Measurements from ENCODE around the gene C19orf12. TPM values are rescaled to one million over a fixed set of nuclear protein-coding genes. Genes with fewer than 3 reads are reported as not detected.

The C19orf12 gene
- total and polyA plus RNA-seq, 2 of the 13 experiments (the other 11 are each of a cell fraction or from before 2014, with no cell fraction given) = 17.7 to 34.4 TPM

- TF ChIP-seq MTF2 (CRISPR knock-in tag; IDR thresholded peaks at IDR 0.05; ENCODE audit: borderline replicate concordance) = no peak
- no peak for TF ChIP-seq ZBTB25 (CRISPR knock-in tag; IDR thresholded peaks at IDR 0.05)
- TF ChIP-seq ZNF691 (CRISPR knock-in tag; IDR thresholded peaks at IDR 0.05; ENCODE audit: borderline replicate concordance, low read depth) = no peak
- TF ChIP-seq CEBPG (CRISPR knock-in tag; IDR thresholded peaks at IDR 0.05) = no peak
- TF ChIP-seq TARDBP (CRISPR knock-in tag; IDR thresholded peaks at IDR 0.05) = peak; percentile 62
- 0 out of 2 replicates have a peak, but pooled peaks have one; percentile 49 for TF ChIP-seq SP5 (CRISPR knock-in tag; IDR thresholded peaks at IDR 0.05; ENCODE audit: borderline replicate concordance, low read depth)
- no peak for TF ChIP-seq SNRNP70 (IDR thresholded peaks at IDR 0.05; ENCODE audit: low read depth, low read length)
- peak; percentile 56 for TF ChIP-seq HOXA3 (CRISPR knock-in tag; IDR thresholded peaks at IDR 0.05)
- peak; percentile 50; the same call in 1 of the 2 replicates for TF ChIP-seq MZF1 (CRISPR knock-in tag; IDR thresholded peaks at IDR 0.05; ENCODE audit: borderline replicate concordance)
- no peak for TF ChIP-seq ZNF782 (CRISPR knock-in tag; IDR thresholded peaks at IDR 0.05; ENCODE audit: borderline replicate concordance)
- TF ChIP-seq MIER2 (CRISPR knock-in tag; IDR thresholded peaks at IDR 0.05) = no peak
- no peak for TF ChIP-seq LCORL (IDR thresholded peaks at IDR 0.05)
- TF ChIP-seq LCORL (CRISPR knock-in tag; IDR thresholded peaks at IDR 0.05) = 0 out of 2 replicates have a peak, but pooled peaks have one; percentile 44
- peak; percentile 93 for TF ChIP-seq HIVEP1 (CRISPR knock-in tag; IDR thresholded peaks at IDR 0.05)
- no peak for TF ChIP-seq ZNF839 (CRISPR knock-in tag; IDR thresholded peaks at IDR 0.05; ENCODE audit: borderline replicate concordance)
- TF ChIP-seq MLXIP (CRISPR knock-in tag; IDR thresholded peaks at IDR 0.05; ENCODE audit: borderline replicate concordance) = no peak
- TF ChIP-seq GPBP1L1 (CRISPR knock-in tag; IDR thresholded peaks at IDR 0.05) = no peak
- TF ChIP-seq ZNF510 (CRISPR knock-in tag; IDR thresholded peaks at IDR 0.05; ENCODE audit: low read depth) = no peak
- TF ChIP-seq ZSCAN21 (CRISPR knock-in tag; IDR thresholded peaks at IDR 0.05; ENCODE audit: borderline replicate concordance) = 0 out of 2 replicates have a peak, but pooled peaks have one; percentile 14
- no peak for TF ChIP-seq MIXL1 (CRISPR knock-in tag; IDR thresholded peaks at IDR 0.05)
- no peak for TF ChIP-seq ZNF513 (CRISPR knock-in tag; conservative IDR thresholded peaks at IDR 0.05)
Observed at GRCh38 chr19:29708554-29709439, 6.3 kb downstream of the C19orf12 start (continued).
